Panc1 (cell line): ENCODE measurements around the gene DDX31.

Experiments
- CTCF ChIP-seq: fragments of 450-650 bp; IDR thresholded peaks from 2 replicates; pipeline ENCODE4 v1.5.1; 2017; ENCODE audit warnings: mild to moderate bottlenecking
- POLR2AphosphoS5 ChIP-seq: IDR thresholded peaks from 2 replicates; pipeline ENCODE4 v1.6.1; 2012; ENCODE audit warnings: mild to moderate bottlenecking, low read depth, low read length, moderate library complexity
- REST ChIP-seq, 2 experiments: IDR thresholded peaks; 2 replicates each; pipeline ENCODE4 v1.6.1; 2011 to 2012; ENCODE audit warnings: low read depth in 2 of 2, control low read depth in 1 of 2, low read length in 1 of 2, mild to moderate bottlenecking in 1 of 2, moderate library complexity in 1 of 2; ENCODE audit not compliant: insufficient read depth in 1 of 2
- TCF7L2 ChIP-seq: IDR thresholded peaks from 2 replicates; pipeline ENCODE4 v1.6.1; 2011; ENCODE audit warnings: mild to moderate bottlenecking, low read depth, low read length, inconsistent platforms

- TF ChIP-seq REST (IDR thresholded peaks at IDR 0.05; ENCODE audit: insufficient read depth in 1 of 2, low read depth in 2 of 2, low read length in 1 of 2) = no peak
- no peak for TF ChIP-seq CTCF
- TF ChIP-seq POLR2AphosphoS5 = no peak
- no peak for TF ChIP-seq TCF7L2
Measured at GRCh38 chr9:132628746-132629145, 41.0 kb downstream of the DDX31 start.
